Smooth muscle cell (in vitro differentiated cells): Measurements from ENCODE around the gene SIX4. TPM values are rescaled to one million over a fixed set of nuclear protein-coding genes. Genes with fewer than 3 reads are reported as not detected.

Experiments used
- DNase-seq: peaks from one replicate; lab custom pipeline; 2025; ENCODE audit not compliant: unreplicated experiment; lab: John Stamatoyannopoulos, UW
- H2AFZ ChIP-seq: fragments of 200-600 bp; sonication (generic); 2 replicates; pipeline ENCODE4 v1.6.0; 2016; ENCODE audit warnings: antibody characterized with exemption, low read depth, mild to moderate bottlenecking
- H3F3A ChIP-seq: fragments of 200-600 bp; sonication (generic); 2 replicates; pipeline ENCODE4 v1.6.0; 2017; ENCODE audit warnings: antibody characterized with exemption, low read depth
- H3K27ac ChIP-seq: fragments of 200-600 bp; sonication (generic); 2 replicates; pipeline ENCODE4 v1.5.1; 2016; ENCODE audit warnings: low read depth, mild to moderate bottlenecking
- H3K27me3 ChIP-seq: fragments of 200-600 bp; sonication (generic); 2 replicates; pipeline ENCODE4 v1.6.1; 2016; ENCODE audit warnings: low read depth, mild to moderate bottlenecking
- H3K36me3 ChIP-seq: fragments of 200-600 bp; sonication (generic); 2 replicates; pipeline ENCODE4 v1.5.1; 2016; ENCODE audit warnings: low read depth
- H3K4me1 ChIP-seq: fragments of 200-600 bp; sonication (generic); 2 replicates; pipeline ENCODE4 v1.5.1; 2016; ENCODE audit warnings: low read depth
- H3K4me2 ChIP-seq: fragments of 200-600 bp; sonication (generic); 2 replicates; pipeline ENCODE4 v1.6.0; 2016; ENCODE audit warnings: mild to moderate bottlenecking
- H3K4me3 ChIP-seq: fragments of 200-600 bp; sonication (generic); 2 replicates; pipeline ENCODE4 v1.5.1; 2016; ENCODE audit warnings: mild to moderate bottlenecking
- H3K79me2 ChIP-seq: fragments of 200-600 bp; sonication (generic); 2 replicates; pipeline ENCODE4 v1.6.0; 2016; ENCODE audit warnings: low read depth, mild to moderate bottlenecking
- H3K9ac ChIP-seq: fragments of 200-600 bp; sonication (generic); 2 replicates; pipeline ENCODE4 v1.6.0; 2016; ENCODE audit warnings: low read depth
- H3K9me3 ChIP-seq: fragments of 200-600 bp; sonication (generic); replicated peaks from 2 replicates; pipeline ENCODE4 v1.5.1; 2016; ENCODE audit warnings: low read depth
- H4K20me1 ChIP-seq: fragments of 200-600 bp; sonication (generic); 2 replicates; pipeline ENCODE4 v1.6.0; 2016; ENCODE audit warnings: low read depth
- WGBS: methylation state at CpG from one replicate; pipeline ENCODE4 v1.1.7; 2016; ENCODE audit warnings: low lambda C conversion rate; 5-methylcytosine and 5-hydroxymethylcytosine counted together
- polyA plus RNA-seq: library from polyadenylated mRNA; unstranded; fragments of >200 nt; fragmentation: Nextera tagmentation; extraction: Ambion mirVana; gene quantifications from 2 replicates; pipeline ENCODE4 v1.2.1, GENCODE V29; 2016
- total RNA-seq: library from RNA; depleted of rRNA; stranded (reverse); fragments of >200 nt; gene quantifications from 2 replicates; pipeline ENCODE4 v1.2.3, GENCODE V29; 2014
- TF ChIP-seq, protein P1 (sequence below): fragments of 200-600 bp; sonication (generic); IDR thresholded peaks from 2 replicates; pipeline ENCODE4 v1.5.1; 2017; ENCODE audit warnings: borderline replicate concordance, mild to moderate bottlenecking, antibody characterized with exemption; ENCODE audit not compliant: insufficient read depth, poor library complexity, severe bottlenecking

The SIX4 gene
- total and polyA plus RNA-seq, 2 experiments from 2014 or later: 2.1 to 13.3 TPM

- DNase-seq: no peak
- H3K27ac ChIP-seq: peak overlapping the region; percentile 31
- no peaks in the 10 kb centered on the region for H3K36me3 ChIP-seq
- WGBS: under 1% methylated on average over 49 of the region's 60 CpGs
- peaks cover 42% of the 10 kb centered on the region for H4K20me1 ChIP-seq
- peak overlapping the region; percentile 63 for H3K9ac ChIP-seq
- H3K79me2 ChIP-seq: no peaks in the 10 kb centered on the region
- peak overlapping the region; percentile 92 for H2AFZ ChIP-seq
- TF ChIP-seq, protein P1, sequence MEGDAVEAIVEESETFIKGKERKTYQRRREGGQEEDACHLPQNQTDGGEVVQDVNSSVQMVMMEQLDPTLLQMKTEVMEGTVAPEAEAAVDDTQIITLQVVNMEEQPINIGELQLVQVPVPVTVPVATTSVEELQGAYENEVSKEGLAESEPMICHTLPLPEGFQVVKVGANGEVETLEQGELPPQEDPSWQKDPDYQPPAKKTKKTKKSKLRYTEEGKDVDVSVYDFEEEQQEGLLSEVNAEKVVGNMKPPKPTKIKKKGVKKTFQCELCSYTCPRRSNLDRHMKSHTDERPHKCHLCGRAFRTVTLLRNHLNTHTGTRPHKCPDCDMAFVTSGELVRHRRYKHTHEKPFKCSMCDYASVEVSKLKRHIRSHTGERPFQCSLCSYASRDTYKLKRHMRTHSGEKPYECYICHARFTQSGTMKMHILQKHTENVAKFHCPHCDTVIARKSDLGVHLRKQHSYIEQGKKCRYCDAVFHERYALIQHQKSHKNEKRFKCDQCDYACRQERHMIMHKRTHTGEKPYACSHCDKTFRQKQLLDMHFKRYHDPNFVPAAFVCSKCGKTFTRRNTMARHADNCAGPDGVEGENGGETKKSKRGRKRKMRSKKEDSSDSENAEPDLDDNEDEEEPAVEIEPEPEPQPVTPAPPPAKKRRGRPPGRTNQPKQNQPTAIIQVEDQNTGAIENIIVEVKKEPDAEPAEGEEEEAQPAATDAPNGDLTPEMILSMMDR: no peak
- no peaks in the 10 kb centered on the region for H3K9me3 ChIP-seq
- H3K4me3 ChIP-seq: peak overlapping the region; percentile 87
- H3K4me2 ChIP-seq: peak overlapping the region; percentile 99
- peaks cover 5% of the 10 kb centered on the region for H3F3A ChIP-seq
- H3K27me3 ChIP-seq: no peaks in the 10 kb centered on the region
- H3K4me1 ChIP-seq: peaks cover 17% of the 10 kb centered on the region
Measured at GRCh38 chr14:60722357-60723115, 1.6 kb downstream of the SIX4 start.

GRCh38 chr14:60722107-60722356 is 2.1 kb downstream of the SIX4 start:
- Histone ChIP-seq H3K27me3 (no peaks in the 10 kb centered on the region), H3K9me3 (no peaks in the 10 kb centered on the region), H3K4me2 (peak overlapping the region; percentile 99), H3K4me3 (peak overlapping the region; percentile 87), H2AFZ (peak overlapping the region; percentile 92), H3F3A (peaks cover 5% of the 10 kb centered on the region), H3K36me3 (no peaks in the 10 kb centered on the region), H3K9ac (peak overlapping the region; percentile 38), H3K27ac (peak overlapping the region; percentile 31), H3K79me2 (no peaks in the 10 kb centered on the region), H4K20me1 (peaks cover 42% of the 10 kb centered on the region), H3K4me1 (peaks cover 17% of the 10 kb centered on the region)
- no peak for DNase-seq
- WGBS: under 1% methylated on average over 11 of the region's 11 CpGs
- TF ChIP-seq, protein P1: no peak

DNA sequence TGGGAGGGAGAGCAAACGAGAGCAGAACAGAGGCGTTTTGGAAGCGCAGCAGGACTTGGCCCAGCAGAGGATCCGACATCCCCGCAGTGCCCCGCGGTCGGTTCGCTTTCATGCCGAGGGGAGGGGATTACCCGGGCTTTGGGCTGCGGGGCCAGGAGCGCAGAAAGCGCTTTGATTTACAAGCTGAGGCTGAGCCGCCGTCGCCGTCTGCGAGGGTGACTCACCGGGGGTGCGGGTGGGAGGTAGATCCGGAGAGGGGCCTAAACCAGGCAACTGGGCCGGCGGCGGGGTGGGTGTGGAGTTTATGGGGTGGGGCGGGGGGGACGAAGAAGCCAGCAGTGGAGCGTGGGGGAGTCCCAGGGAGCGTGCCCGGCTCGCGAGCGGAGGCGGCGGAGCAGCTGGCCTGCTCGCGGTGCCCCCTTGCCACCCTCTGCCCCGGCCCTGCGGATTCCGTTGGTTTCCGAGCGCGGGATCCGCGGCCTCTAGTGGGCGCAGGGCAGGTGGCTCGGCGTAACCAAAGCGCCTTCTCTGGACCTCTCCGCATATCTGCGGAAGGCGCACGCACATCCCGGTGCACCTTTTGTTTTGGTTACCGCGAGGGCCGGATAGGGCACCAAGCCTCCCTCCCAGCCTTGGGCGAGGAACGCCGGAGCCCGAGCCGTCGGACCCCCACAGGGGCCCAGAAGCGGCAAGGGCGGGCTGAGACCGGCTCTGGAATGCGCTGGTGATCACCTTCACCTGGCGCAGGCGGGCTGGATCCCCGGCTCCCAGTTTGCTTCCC is 2.6 kb downstream of the SIX4 start:
- no peaks in the 10 kb centered on the region for H3K36me3 ChIP-seq
- H3K4me3 ChIP-seq: peak overlapping the region; percentile 87
- peak overlapping the region; percentile 31 for H3K27ac ChIP-seq
- under 1% methylated on average over 61 of the region's 70 CpGs for WGBS
- H2AFZ ChIP-seq: peak overlapping the region; percentile 92
- H3K79me2 ChIP-seq: no peaks in the 10 kb centered on the region
- H3K9me3 ChIP-seq: no peaks in the 10 kb centered on the region
- peak overlapping the region; percentile 99 for H3K4me2 ChIP-seq
- H4K20me1 ChIP-seq: peaks cover 42% of the 10 kb centered on the region
- peak; percentile 22 for DNase-seq
- TF ChIP-seq, protein P1: peak; percentile 29
- H3K27me3 ChIP-seq: no peaks in the 10 kb centered on the region
- peak overlapping the region; percentile 38 for H3K9ac ChIP-seq
- peaks cover 5% of the 10 kb centered on the region for H3F3A ChIP-seq
- H3K4me1 ChIP-seq: peaks cover 17% of the 10 kb centered on the region
